Ramos (cell line): ENCODE measurements around the gene CPAMD8.
"Not testable (repeated sequence)": the region's sequence is repeated elsewhere in the genome, so short reads cannot be mapped to it uniquely, and the experiment has no call there.

ENCODE experiments used
- in situ Hi-C: fragments of 300-500 bp; cut with MboI; formaldehyde crosslinking; loops from one replicate; pipeline ENCODE4 v1.14.3; 2022; ENCODE audit warnings: low sequenced_read_pairs; ENCODE audit not compliant: unreplicated experiment

The CPAMD8 gene

DNA sequence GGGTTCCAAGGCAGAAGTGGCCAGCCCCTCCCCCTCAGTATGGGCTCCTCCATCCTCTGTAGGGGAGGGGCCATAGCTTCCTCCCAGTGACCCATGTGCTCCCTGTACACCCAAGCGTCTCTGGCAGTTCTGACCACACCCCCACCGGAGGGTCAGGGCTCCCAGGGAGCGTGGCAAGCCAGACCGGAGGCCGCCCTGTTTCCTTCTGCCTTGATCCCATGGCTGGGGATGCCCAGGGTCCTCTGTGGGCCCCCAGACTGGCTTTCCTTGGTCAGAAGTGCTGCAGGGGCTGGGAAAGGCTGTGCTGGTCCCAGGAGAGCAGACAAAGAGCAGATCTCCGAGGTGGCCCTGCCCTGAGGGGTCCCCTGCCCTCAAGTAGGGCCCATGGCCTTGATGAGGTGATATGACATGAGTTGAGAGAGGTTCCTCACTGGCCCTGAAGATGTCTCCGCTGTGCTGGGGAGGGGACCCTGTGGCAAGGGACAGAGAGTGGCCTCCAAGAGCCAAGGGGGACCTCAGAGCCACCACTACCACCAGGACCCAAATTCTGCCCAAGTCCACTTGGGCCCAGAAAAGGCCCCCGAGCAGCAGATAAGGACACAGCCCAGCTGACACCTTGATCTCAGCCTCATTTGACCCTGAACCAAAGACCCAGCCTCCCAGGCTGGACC, 145.6 kb downstream of the CPAMD8 start:
- in situ Hi-C loops: no loop called here

GRCh38 chr19:16878181-16878965, 148.2 kb downstream of the CPAMD8 start:
- in situ Hi-C loops: no loop called here

DNA sequence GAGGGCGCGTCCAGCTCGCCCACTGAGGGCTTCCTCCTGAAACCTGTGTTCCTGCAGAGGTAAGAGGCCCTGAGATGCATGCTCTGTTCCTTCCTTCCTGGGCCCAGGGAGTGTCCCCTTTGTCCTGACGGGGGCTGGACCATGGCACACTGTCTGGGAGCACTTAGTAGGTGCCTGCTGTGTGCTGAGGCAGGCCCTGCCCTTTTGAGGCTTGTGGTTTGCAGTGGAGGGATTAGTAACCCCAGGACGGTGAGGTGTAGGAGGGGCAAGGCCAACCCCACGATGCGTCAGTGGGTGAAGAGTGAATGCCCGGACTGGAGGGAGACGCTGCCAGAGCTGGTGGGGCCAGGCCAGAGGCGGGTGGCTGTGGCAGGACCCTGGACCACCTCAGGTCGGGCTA, 149.0 kb downstream of the CPAMD8 start:
- in situ Hi-C loops: no loop called here

DNA sequence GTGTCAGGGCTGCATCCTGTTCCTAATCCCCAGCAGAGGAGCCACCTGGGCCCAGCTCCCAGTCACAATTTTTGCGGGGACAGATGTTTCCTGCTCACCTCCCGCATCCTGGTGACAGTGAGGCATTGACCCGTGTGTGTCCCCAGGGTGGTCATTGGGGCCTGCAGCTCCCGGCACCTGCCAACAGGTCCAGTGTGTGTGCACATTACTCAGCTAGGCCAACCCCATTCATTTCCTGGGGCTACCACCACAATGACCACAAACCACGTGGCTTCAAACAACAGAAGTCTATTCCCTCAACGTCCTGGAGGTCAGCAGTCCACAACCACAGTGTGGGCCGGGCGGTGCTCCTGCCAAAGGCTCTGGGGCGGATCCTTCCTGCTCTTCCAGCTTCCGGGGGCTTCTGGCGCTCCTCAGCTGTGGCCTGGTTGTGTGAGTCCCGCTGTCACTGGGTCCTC, 149.7 kb downstream of the CPAMD8 start:
- in situ Hi-C loops: no loop called here

DNA sequence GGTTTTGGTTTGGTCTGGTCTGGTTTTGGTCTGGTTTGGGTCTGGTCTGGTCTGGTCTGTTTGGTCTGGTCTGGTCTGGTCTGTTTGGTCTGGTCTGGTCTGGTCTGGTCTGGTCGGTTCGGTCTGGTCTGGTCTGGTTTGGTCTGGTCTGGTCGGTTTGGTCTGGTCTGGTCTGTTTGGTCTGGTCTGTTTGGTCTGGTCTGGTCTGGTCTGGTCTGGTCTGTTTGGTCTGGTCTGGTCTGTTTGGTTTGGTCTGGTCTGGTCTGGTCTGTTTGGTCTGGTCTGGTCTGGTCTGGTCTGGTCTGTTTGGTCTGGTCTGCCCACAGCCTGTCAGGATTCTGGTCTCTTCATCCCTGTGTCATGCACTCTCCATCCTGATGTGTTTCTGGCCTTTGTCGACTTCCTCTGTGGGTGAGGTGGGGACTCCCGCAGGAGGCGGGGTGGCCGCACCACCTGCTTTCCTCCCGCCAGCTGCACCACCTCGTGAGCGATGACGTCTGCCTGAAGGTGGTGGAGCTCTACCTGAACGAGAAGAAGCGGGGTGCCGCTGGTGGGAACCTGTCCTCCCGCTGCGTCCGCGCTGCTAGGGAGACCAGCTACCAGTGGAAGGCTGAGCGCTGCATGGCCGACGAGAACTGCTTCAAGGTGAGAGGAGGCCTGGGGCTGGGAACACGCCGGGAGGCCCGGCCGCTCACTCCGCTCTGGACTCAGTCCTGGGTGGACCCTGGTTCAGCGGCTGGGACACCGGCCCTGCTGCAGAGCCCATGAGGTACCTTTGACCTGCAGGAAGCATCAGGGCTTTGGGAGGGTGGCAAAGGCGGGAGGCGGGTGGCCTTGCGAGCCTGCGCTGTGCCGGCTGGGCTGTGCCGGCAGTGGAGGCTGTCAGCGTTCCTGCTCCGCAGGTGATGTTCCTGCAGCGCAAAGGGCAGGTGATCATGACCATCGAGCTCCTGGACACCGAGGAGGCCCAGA, 150.7 kb downstream of the CPAMD8 start:
- in situ Hi-C loops: no loop called here

DNA sequence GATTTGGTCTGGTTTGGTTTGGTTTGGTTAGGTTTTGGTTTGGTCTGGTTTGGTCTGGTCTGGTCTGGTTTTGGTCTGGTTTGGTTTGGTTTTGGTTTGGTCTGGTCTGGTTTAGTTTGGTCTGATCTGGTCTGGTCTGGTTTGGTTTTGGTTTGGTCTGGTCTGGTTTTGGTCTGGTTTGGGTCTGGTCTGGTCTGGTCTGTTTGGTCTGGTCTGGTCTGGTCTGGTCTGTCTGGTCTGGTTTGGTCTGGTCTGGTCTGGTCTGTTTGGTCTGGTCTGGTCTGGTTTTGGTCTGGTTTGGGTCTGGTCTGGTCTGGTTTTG, 151.7 kb downstream of the CPAMD8 start:
- in situ Hi-C loops: not testable (repeated sequence)

GRCh38 chr19:16874250-16874977, 152.2 kb downstream of the CPAMD8 start:
- in situ Hi-C loops: no loop called here

- in situ Hi-C loops: no loop called here
Observed at GRCh38 chr19:16873594-16873993, 153.0 kb downstream of the CPAMD8 start.

GRCh38 chr19:16872728-16873127, 153.9 kb downstream of the CPAMD8 start:
- in situ Hi-C loops: no loop called here

DNA sequence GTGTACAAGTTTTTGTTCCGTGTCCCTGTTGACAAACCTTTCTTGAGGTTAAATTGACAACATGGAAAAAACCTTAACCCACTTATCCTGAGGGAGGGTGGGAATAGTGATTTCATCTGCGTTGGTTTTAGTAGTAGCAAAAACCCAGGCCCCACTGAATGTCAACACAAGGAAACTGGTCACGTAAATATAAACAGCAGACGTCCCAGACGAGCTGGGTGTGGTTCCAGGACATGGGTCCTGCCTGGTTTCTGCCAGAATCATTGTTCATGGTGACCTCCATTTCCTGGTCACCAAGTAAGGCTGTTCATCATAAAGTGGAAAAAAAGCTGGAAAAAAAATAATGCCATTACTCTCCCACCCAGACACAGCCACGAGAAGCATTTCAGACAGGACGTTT, 154.7 kb downstream of the CPAMD8 start:
- in situ Hi-C loops: no loop called here

- in situ Hi-C loops: no loop called here
Observed at GRCh38 chr19:16869331-16869972, 157.2 kb downstream of the CPAMD8 start.

GRCh38 chr19:16868423-16869130, 158.0 kb downstream of the CPAMD8 start:
- in situ Hi-C loops: no loop called here

- in situ Hi-C loops: no loop called here
Observed at GRCh38 chr19:16867211-16867610, 159.4 kb downstream of the CPAMD8 start.

DNA sequence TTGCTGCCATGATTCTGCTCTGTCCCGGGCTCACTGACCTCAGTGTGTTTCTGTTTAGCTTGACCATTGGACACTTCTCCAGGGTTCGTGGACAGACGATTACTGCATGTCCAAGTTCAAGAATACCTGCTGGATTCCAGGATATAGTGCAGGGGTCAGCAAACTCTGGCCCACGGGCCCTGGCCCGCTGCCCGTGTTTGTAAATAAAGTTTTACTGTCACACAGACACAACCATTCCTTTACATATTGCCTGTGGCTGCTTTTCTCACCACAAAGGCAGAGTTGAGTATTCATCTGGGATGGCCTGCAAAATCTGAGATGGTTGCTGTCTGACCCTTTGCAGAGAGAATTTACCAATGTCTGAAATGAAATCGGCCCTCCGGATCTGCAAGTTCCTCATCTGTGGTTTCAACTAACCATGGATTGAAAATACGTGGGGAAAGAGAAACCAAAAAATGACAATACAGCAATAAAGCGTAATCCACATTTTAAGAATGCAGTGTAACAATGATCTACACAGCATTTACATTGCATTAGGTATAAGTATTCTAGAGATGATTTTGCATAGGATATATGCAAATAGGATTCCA, 163.7 kb downstream of the CPAMD8 start:
- in situ Hi-C loops: no loop called here

GRCh38 chr19:16861834-16862233, 164.8 kb downstream of the CPAMD8 start:
- in situ Hi-C loops: no loop called here

- in situ Hi-C loops: no loop called here
Observed at GRCh38 chr19:16861011-16861410, 165.6 kb downstream of the CPAMD8 start.

DNA sequence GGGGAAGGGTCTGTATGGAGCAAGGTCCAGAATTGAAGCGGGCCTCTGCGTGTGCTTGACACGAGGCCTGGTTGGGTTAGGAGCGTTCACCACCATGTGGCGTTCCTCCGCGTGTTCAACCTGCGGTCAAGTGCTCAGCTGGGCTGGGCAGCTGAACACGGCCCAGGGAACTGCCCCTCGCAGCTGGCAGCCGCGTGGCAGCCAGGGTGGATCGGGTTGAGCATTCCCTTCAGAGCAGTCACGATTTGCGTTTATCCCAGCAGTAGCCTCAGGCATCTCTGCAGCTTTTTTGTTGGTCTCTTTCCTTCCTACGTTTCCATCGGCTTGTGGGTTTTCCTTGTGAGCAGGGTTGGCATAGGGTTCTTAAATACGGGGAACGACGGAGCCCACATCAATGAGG, 166.5 kb downstream of the CPAMD8 start:
- in situ Hi-C loops: no loop called here

DNA sequence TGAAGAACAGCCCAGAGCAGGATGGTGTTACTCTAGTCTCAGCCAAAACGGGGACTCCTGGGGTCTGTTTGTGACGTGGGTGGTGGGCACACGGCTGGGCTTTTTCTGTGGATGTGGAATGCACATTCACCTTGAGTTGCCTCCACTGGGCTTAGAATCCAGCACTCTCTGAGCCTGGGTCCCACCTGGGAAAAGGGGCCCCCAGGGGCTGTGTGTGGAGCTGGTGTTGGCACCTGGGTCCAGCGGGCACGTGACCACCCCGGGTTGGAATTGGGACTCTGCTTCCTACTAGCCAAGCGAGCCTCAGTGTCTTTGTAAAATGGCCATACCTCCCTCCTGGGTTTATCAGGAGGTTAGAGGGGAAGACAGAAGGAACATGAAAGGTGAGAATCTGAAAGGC, 167.0 kb downstream of the CPAMD8 start:
- in situ Hi-C loops: no loop called here

GRCh38 chr19:16856091-16856490, 170.5 kb downstream of the CPAMD8 start:
- in situ Hi-C loops: no loop called here
